IPS-20b (cell line): ENCODE measurements around the gene WWTR1.

Experiments
- H3K27ac ChIP-seq: one replicate; pipeline ENCODE4 v1.5.1; 2013; ENCODE audit warnings: low read length
- H3K27me3 ChIP-seq: 2 replicates; pipeline ENCODE4 v1.6.1; 2013; ENCODE audit warnings: mild to moderate bottlenecking, low read length, inconsistent platforms; ENCODE audit not compliant: insufficient read depth
- H3K36me3 ChIP-seq: 2 replicates; pipeline ENCODE4 v1.6.1; 2013; ENCODE audit warnings: low read depth, mild to moderate bottlenecking, inconsistent platforms, low read length, moderate library complexity; ENCODE audit not compliant: insufficient read depth
- H3K4me1 ChIP-seq: 2 replicates; pipeline ENCODE4 v1.6.1; 2013; ENCODE audit warnings: mild to moderate bottlenecking, control low read depth, inconsistent platforms, low read length, moderate library complexity; ENCODE audit not compliant: insufficient read depth
- H3K4me3 ChIP-seq: 2 replicates; pipeline ENCODE4 v1.5.1; 2013; ENCODE audit warnings: mild to moderate bottlenecking, low read length, inconsistent platforms
- H3K9ac ChIP-seq: 2 replicates; pipeline ENCODE4 v1.6.1; 2013; ENCODE audit warnings: low read depth, mild to moderate bottlenecking, inconsistent platforms, low read length, moderate library complexity
- H3K9me3 ChIP-seq: 2 replicates; pipeline ENCODE4 v1.6.1; 2013; ENCODE audit warnings: mild to moderate bottlenecking, low read depth, low read length, inconsistent platforms; ENCODE audit not compliant: insufficient read depth

Gene WWTR1

DNA sequence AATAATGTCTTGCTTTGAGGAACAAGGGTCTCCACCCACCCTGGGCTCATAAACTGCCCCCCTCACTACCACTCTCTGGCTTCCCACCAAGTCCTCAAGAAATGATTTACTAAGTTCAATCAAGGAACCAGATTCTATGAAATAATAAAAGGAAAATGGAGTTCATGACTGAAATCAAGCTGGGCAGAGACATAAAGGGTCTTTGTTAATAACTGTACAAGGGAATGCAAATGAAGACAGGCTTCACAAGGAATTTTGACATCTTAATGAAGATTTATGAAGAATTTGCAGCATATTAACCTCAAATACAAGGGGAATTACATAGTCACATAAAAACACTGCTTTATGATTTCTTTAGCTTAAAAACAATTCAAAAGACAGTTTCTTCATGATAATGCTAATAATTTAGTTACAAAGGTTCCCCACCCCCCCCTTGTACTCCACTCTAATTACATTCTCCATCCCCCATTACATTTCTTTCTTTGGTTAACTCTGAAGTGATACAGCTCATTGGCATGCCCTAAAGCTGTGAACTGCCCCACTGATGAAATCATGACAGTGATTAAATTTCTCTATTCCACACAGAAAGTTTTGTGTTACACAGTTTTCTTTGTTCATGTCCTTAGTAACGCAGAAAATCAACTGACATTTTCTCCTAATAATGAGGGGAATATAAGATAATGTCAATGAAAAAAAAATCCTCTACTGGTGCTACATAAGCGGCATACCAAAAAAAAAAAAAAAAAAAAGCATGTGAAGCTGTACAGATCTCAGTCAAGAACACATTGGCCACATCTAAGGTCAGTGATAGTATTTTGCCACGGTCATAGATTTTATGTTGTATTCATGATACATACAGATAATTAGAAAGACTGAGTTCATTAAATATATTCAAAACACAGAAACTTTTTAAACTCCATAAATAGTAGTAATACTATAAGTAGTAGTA, 54.4 kb downstream of the WWTR1 start:
- H3K27me3 ChIP-seq, result no peaks in the 10 kb centered on the region
- H3K4me1 ChIP-seq, result peaks cover 28% of the 10 kb centered on the region
- no peak overlapping the region for H3K27ac ChIP-seq
- H3K36me3 ChIP-seq, result no peaks in the 10 kb centered on the region
- no peaks in the 10 kb centered on the region for H3K9me3 ChIP-seq
- no peak overlapping the region for H3K4me3 ChIP-seq
- H3K9ac ChIP-seq, result no peak overlapping the region

DNA sequence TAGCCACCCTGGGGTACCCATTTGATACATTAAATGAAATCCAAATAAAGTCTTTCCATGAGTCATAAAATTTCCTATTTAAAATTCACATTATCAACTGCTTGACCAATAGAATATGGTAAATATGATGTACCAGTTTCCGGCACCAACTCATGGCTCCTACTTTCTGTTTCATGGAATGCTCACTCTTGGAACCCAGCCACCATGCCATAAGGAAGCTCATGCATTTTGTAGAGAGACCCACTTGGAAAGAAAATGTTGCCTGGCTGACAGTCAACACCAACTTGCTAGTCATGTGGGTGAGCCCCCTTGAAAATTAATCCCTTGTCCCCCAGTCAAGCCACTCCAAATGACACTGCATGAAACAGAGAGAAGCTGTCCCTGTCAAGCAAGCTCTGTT, 57.2 kb downstream of the WWTR1 start:
- H3K27ac ChIP-seq, result no peak overlapping the region
- H3K27me3 ChIP-seq, result no peaks in the 10 kb centered on the region
- H3K4me1 ChIP-seq, result peaks cover 22% of the 10 kb centered on the region
- H3K4me3 ChIP-seq, result no peak overlapping the region
- no peaks in the 10 kb centered on the region for H3K9me3 ChIP-seq
- H3K36me3 ChIP-seq, result no peaks in the 10 kb centered on the region
- H3K9ac ChIP-seq, result no peak overlapping the region

DNA sequence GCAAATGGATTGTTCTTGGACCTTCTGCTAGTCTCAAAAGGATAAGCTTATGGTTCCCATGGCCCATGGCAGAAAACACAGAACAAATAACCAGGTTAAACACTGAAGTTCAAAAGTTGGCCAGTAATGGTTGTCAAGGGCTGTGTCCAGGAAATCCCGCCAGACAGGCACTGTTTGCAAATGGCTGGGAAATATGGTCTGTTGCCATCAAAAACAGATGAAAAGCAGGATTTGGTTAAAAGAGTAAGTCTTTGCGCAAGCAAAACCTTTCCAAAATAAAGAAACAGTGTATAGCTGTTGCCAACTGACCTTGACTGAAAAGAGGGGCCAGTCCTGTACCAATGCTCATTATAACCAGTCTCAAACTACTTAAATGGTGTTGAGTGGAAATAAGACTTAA, 58.6 kb downstream of the WWTR1 start:
- H3K27ac ChIP-seq, result no peak overlapping the region
- H3K4me3 ChIP-seq, result no peak overlapping the region
- no peak overlapping the region for H3K9ac ChIP-seq
- H3K4me1 ChIP-seq, result peaks cover 13% of the 10 kb centered on the region
- no peaks in the 10 kb centered on the region for H3K27me3 ChIP-seq
- no peaks in the 10 kb centered on the region for H3K9me3 ChIP-seq
- H3K36me3 ChIP-seq, result no peaks in the 10 kb centered on the region

DNA sequence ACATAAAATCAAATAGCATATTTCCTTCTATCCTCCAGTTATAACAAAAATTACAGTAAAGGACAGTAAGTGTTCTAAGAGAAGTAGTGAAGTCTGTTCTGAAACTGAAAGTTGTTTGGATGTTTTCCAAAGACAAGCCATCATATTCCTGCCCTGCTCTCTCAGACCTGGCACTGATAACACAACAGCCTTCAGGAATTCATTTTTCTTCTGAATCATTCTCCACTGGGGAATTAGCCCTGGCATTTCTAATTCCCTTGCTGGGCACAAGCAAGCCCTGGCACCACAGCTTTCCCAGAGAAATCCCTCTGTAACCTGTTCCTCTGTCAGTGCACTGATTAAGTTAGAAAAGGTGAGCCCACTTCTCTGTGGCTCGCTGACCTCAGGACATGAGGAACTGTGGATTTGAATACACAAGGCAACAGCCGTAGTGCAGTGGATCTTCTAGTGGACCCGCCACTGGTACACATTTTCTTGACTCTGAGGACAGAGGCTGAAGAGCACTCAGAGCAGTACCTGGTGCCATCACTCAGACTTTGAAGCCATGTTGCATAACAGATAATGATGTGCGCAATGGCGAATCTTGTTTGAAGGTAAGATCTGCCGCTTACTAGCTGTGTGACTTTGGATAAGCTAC, 61.6 kb downstream of the WWTR1 start:
- Histone ChIP-seq H3K9me3 (no peaks in the 10 kb centered on the region), H3K4me1 (peaks cover 15% of the 10 kb centered on the region; the same call in 1 of the 2 replicates), H3K27me3 (no peaks in the 10 kb centered on the region), H3K4me3 (no peak overlapping the region), H3K36me3 (no peaks in the 10 kb centered on the region), H3K27ac (no peak overlapping the region), H3K9ac (no peak overlapping the region)

DNA sequence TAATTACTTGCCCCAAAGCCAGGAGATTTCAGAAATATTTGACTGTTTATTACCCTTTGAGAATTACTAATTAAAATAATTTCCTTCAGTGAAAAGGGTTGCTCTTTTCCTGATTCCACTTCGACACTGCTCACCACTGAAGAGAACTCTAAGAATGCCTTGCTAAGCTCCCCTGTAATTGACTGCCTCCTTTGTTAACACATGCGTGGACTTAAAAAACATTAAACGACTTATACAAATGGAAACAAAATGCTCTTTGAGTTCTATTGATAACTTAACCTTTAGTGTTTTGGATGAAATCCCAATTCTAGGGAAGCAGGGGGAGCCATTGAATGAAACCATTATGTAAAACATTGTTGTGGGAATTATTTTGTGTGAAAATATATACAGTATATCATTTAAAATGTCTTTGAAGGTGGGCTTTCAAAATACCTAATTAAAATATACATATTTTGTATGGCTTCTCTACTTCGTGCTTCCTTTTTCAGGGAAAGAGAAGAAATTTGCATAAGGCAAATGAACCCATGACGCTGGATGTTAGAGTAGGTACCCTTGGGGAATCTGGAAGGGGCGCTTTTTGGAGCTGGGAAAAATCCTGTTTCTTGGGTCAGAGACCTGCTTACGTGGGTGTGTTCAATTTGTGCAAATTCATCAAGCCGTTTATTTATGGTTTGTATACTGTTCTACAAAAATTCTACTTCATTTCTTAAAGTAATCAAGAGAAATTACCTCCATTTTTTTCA, 64.2 kb downstream of the WWTR1 start:
- H3K9me3 ChIP-seq, result no peaks in the 10 kb centered on the region
- H3K4me1 ChIP-seq, result peaks cover 15% of the 10 kb centered on the region; the same call in 1 of the 2 replicates
- no peak overlapping the region for H3K4me3 ChIP-seq
- H3K27ac ChIP-seq, result no peak overlapping the region
- H3K36me3 ChIP-seq, result no peaks in the 10 kb centered on the region
- H3K27me3 ChIP-seq, result no peaks in the 10 kb centered on the region
- H3K9ac ChIP-seq, result no peak overlapping the region

DNA sequence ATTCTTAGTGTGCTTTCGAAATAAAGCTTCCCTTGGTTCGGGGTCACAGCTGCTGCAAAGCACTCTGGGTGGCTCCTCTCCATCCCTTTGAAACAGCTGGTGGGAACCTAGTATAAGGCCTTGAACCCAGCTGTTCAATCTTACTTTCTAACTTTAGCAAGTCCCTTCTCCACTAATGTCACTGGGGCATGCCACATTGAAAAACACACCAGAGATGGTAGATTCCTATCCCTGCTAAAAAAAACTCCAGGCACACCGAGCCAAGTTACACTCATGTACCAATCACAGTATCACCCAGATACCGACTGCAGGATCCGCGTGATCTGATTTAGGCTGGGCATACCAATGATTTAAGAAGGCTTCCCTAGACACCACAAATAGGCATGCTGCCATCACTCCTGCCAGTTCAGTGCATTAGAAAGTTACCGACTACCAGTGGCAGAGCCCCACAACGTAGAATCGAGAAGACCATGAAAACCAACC, 65.0 kb downstream of the WWTR1 start:
- Histone ChIP-seq H3K4me1 (peaks cover 15% of the 10 kb centered on the region; the same call in 1 of the 2 replicates), H3K4me3 (no peak overlapping the region), H3K9ac (no peak overlapping the region), H3K27me3 (no peaks in the 10 kb centered on the region), H3K36me3 (no peaks in the 10 kb centered on the region), H3K27ac (no peak overlapping the region), H3K9me3 (no peaks in the 10 kb centered on the region)

DNA sequence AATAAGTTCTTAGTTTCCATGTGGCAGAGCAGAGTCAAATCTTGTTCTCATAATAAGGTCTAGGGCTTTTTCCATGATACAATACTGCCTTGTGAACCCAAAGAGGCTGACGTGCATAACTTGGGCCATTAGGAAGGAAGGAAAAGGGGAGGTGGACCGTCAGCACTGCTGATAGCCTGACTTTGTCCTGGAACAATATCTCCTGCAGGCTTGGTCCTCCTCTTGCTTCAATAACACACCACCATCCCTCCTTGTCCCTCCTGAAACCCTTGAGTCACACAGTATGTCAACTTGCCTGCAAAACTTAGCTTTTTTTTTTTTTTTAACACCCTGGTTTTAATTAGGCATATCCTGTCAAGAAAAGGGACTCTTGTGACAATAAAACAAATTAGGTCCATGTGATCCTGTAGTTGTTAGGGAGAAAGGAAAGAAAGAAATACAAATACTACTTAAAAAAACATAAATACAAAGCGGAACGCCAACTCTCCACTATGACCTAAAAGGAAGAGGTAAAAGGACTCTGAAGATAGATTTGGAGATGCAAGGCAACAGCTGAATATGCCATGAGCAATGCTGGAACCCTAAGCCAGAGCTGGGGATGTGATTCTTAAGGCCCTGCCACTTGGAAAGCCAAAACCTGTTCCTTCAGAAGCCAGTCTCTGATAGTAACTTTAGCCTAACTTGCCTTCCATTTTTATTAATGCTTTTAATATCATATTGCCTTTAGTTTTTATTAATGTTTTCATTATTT, 67.0 kb downstream of the WWTR1 start:
- Histone ChIP-seq H3K27ac (no peak overlapping the region), H3K4me3 (no peak overlapping the region), H3K27me3 (no peaks in the 10 kb centered on the region), H3K4me1 (peaks cover 18% of the 10 kb centered on the region; the same call in 1 of the 2 replicates), H3K9ac (no peak overlapping the region), H3K9me3 (no peaks in the 10 kb centered on the region), H3K36me3 (no peaks in the 10 kb centered on the region)

DNA sequence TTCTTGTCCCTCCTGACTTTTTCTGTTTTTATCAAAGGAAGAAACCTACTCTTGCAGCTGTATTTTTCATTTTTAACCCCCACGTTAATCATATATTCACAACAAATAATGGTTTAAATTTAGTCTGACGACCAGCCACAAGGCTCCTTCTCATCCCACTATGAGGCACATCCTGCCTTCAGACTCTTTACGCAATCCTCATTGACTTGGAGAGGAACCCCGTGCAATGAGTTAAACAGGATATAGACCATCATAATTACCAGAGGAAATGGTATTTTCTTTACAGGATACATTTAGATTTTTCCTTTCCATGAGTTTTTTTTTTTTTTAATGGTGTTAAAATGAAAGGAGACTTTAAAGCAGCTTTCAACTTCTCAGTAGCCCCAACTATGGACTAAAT, 68.5 kb downstream of the WWTR1 start:
- peaks cover 18% of the 10 kb centered on the region; the same call in 1 of the 2 replicates for H3K4me1 ChIP-seq
- H3K4me3 ChIP-seq, result no peak overlapping the region
- H3K27me3 ChIP-seq, result no peaks in the 10 kb centered on the region
- H3K9me3 ChIP-seq, result no peaks in the 10 kb centered on the region
- H3K27ac ChIP-seq, result no peak overlapping the region
- no peaks in the 10 kb centered on the region for H3K36me3 ChIP-seq
- H3K9ac ChIP-seq, result no peak overlapping the region

DNA sequence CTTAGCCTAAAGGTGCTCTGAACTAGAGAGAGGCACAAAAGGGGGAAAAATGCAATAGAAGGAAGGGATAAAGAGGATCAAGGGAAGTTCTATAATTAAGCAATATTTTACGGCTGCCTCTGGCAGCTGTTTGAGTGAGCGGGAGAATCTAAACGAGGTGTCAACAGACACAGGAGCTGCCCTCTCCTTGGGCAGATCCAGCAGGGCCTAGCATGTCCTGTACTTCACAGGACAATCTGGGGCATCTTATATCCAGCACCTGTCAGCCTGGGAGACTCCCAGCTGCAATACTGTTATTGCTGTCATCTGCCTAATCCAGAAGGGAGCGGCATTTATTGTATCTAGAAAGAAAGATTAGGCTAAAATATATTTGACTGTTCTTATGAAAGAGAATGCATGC, 68.9 kb downstream of the WWTR1 start:
- no peak overlapping the region for H3K4me3 ChIP-seq
- peaks cover 14% of the 10 kb centered on the region; the same call in 1 of the 2 replicates for H3K4me1 ChIP-seq
- H3K27ac ChIP-seq, result no peak overlapping the region
- no peak overlapping the region for H3K9ac ChIP-seq
- H3K27me3 ChIP-seq, result no peaks in the 10 kb centered on the region
- H3K36me3 ChIP-seq, result no peaks in the 10 kb centered on the region
- H3K9me3 ChIP-seq, result no peaks in the 10 kb centered on the region

DNA sequence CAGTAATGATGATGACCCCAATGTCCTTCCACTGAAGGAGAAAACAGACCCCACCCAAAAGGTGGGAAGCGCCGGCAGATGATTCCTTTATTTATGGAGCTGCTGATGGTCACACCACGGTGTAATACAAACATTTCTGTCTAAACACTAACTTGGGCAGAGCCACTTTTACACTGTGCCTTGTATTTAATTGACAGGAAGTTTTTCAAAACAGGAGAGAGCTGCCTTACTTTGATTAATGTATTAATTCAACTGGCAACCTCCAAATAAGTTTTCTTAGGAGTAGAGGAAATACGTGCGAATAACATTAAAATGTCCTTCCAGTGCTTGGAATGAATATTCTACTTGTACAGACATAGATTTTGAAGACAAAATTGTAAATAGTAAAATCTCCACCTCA, 70.4 kb downstream of the WWTR1 start:
- H3K9me3 ChIP-seq, result no peaks in the 10 kb centered on the region
- H3K4me1 ChIP-seq, result peaks cover 3% of the 10 kb centered on the region; the same call in 1 of the 2 replicates
- H3K27me3 ChIP-seq, result no peaks in the 10 kb centered on the region
- no peak overlapping the region for H3K4me3 ChIP-seq
- H3K36me3 ChIP-seq, result no peaks in the 10 kb centered on the region
- no peak overlapping the region for H3K9ac ChIP-seq
- no peak overlapping the region for H3K27ac ChIP-seq

DNA sequence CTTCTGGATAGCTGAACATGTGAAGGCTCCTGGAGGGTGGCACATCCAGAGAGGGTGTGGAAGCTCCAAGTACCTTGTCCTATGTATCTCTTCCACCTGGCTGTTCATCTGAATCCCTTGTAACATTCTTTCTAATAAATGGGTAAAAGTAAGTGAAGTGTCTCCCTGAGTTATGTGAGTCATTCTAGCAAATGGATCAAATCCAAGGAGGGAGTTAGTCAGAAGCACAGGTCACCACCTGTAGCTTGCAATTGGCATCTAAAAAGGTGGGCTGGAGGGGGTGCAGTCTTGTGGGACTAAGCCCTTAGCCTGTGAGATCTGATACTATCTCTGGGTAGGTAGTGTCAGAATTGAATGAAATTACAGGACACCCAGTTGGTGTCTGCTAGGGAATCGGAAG, 71.0 kb downstream of the WWTR1 start:
- Histone ChIP-seq H3K9ac (no peak overlapping the region), H3K4me1 (peaks cover 5% of the 10 kb centered on the region; the same call in 1 of the 2 replicates)

More for the DNA sequence above, 71.0 kb downstream of the WWTR1 start:
- Histone ChIP-seq H3K36me3 (no peaks in the 10 kb centered on the region), H3K4me3 (no peak overlapping the region), H3K27me3 (no peaks in the 10 kb centered on the region), H3K27ac (no peak overlapping the region), H3K9me3 (no peaks in the 10 kb centered on the region)
